Bronchial epithelial cell (primary cell): ENCODE data around the gene MALSU1. TPM values are rescaled to one million over a fixed set of nuclear protein-coding genes. Genes with fewer than 3 reads are reported as not detected.

ENCODE experiments used
- DNase-seq: peaks from one replicate; pipeline ENCODE4 v3.0.0-alpha.2; 2010; ENCODE audit warnings: low read depth
- FAIRE-seq: peaks from 2 replicates; lab custom pipeline; 2011; peaks lifted over from hg19 to GRCh38; lab: Jason Lieb, UNC
- H3K27me3 ChIP-seq: 2 replicates; pipeline ENCODE4 v1.5.1; 2011; ENCODE audit warnings: low read length; ENCODE audit not compliant: control insufficient read depth, insufficient read depth
- H3K36me3 ChIP-seq: 2 replicates; pipeline ENCODE4 v1.5.1; 2011; ENCODE audit warnings: low read length; ENCODE audit not compliant: control insufficient read depth, insufficient read depth
- H3K4me3 ChIP-seq: 2 replicates; pipeline ENCODE4 v1.5.1; 2011; ENCODE audit warnings: mild to moderate bottlenecking, low read depth, low read length, control low read depth
- total RNA-seq: library from RNA; depleted of rRNA; stranded (reverse); fragments of >200 nt; gene quantifications from 2 replicates; pipeline ENCODE4 v1.2.1, GENCODE V29; 2014
- TF ChIP-seq, protein P1 (sequence below): IDR thresholded peaks from 2 replicates; pipeline ENCODE4 v1.5.1; 2011; ENCODE audit warnings: mild to moderate bottlenecking, moderate library complexity, low read length, control low read depth, inconsistent platforms; ENCODE audit not compliant: insufficient read depth, severe bottlenecking

Gene MALSU1
- total RNA-seq, 1 donor from 2014 or later: 61.6 TPM

DNA sequence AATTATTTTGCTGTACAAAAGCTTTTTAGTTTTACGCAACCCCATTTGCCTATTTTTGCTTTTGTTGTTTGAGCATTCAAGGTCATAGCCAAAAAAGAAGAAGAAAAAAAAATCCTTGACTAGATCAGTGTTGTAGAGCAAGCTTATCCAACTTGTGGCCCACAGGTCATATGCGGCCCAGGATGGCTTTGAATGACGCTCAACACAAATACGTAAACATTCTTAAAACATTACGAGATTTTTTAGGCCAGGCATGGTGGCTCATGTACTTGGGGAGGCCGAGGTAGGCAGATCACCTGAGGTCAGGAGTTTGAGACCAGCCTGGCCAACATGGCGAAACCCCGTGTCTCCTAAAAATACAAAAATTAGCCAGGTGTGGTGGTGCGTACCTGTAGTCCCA, 8.1 kb upstream of the MALSU1 start:
- no peaks in the 10 kb centered on the region for H3K27me3 ChIP-seq
- H3K36me3 ChIP-seq: no peaks in the 10 kb centered on the region
- H3K4me3 ChIP-seq: no peak overlapping the region
- FAIRE-seq (no peak), DNase-seq (no peak)
- TF ChIP-seq, protein P1, sequence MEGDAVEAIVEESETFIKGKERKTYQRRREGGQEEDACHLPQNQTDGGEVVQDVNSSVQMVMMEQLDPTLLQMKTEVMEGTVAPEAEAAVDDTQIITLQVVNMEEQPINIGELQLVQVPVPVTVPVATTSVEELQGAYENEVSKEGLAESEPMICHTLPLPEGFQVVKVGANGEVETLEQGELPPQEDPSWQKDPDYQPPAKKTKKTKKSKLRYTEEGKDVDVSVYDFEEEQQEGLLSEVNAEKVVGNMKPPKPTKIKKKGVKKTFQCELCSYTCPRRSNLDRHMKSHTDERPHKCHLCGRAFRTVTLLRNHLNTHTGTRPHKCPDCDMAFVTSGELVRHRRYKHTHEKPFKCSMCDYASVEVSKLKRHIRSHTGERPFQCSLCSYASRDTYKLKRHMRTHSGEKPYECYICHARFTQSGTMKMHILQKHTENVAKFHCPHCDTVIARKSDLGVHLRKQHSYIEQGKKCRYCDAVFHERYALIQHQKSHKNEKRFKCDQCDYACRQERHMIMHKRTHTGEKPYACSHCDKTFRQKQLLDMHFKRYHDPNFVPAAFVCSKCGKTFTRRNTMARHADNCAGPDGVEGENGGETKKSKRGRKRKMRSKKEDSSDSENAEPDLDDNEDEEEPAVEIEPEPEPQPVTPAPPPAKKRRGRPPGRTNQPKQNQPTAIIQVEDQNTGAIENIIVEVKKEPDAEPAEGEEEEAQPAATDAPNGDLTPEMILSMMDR: no peak

DNA sequence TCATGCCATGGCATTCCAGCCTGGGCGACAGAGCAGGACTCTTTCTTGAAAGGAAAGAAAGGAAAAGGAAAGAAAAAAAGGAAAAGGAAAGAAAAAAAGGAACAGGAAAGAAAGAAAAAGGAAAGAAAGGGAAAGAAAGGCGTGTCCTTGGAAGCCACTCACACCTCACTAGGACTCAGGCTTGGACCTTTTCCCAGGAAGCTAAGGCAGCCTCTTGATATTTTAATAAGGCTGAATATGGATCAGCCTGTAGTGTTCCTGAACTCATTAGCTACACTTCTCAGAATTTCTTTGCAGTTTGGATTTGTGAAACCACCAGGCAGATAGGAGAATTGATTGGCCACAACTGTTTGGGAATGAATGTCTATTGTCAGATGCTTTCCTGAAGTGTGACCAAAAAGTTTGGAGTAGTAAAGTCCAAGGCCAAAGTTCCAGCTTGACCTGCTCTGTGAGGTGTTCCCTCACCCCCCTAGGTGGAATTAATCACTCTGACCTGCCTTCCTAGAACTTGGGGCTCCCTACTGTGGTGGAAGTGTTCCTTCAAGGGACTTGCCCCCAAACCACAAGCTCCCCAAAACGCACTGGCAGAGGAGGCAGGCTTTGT, 7.1 kb upstream of the MALSU1 start:
- TF ChIP-seq, protein P1: no peak
- Histone ChIP-seq H3K36me3 (no peaks in the 10 kb centered on the region), H3K27me3 (no peaks in the 10 kb centered on the region), H3K4me3 (no peak overlapping the region)
- DNase-seq: no peak
- FAIRE-seq: no peak

DNA sequence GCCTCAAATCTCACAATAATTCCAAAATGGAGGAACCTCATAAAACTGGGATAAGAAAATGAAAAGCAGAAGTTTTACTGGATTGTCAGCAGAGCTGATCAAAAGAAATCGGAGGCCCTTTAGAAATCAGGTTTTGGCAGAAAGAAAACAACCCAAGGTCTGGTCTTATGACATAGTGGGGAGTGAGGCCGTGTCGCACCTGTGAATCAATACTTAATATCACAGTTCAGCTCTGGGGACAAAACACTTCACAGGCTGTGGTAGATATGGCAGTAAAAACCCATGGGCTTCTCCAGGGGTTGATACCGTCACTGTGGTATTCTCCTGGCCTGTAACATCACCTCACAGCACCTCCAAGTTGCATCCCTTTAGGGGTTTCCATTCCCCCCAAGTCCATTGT, 6.5 kb upstream of the MALSU1 start:
- DNase-seq: no peak
- FAIRE-seq: no peak
- Histone ChIP-seq H3K27me3 (no peaks in the 10 kb centered on the region), H3K4me3 (no peak overlapping the region), H3K36me3 (no peaks in the 10 kb centered on the region)
- TF ChIP-seq, protein P1: no peak

DNA sequence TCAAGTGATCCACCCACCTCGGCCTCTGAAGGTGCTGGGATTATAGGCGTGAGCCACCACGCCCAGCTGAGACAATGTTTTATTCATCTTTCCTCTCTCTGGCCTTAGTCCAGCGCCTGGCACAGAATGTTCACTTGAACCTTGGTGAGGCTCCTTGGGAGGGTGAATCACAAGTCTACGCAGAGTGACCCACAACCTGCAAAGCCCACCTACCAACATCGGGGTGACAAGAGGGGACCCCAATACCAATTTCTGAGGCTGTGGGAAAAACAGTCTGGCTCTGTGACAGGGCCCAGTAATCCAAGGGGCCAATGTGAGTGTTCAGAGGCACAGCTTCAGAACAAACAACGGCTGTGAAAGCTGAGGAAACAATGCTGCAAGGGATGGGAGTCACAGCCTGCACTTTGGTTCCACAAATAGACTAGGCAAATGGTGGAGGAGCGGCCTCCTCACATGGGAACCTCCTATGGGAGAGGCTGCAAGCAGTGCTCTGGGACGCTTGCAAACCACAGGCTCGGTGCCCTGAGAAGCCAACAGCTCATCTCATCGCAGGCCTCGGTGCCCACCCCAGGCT, 5.6 kb upstream of the MALSU1 start:
- DNase-seq (no peak), FAIRE-seq (no peak)
- H3K27me3 ChIP-seq: no peaks in the 10 kb centered on the region
- no peaks in the 10 kb centered on the region for H3K36me3 ChIP-seq
- TF ChIP-seq, protein P1: no peak
- H3K4me3 ChIP-seq: no peak overlapping the region

DNA sequence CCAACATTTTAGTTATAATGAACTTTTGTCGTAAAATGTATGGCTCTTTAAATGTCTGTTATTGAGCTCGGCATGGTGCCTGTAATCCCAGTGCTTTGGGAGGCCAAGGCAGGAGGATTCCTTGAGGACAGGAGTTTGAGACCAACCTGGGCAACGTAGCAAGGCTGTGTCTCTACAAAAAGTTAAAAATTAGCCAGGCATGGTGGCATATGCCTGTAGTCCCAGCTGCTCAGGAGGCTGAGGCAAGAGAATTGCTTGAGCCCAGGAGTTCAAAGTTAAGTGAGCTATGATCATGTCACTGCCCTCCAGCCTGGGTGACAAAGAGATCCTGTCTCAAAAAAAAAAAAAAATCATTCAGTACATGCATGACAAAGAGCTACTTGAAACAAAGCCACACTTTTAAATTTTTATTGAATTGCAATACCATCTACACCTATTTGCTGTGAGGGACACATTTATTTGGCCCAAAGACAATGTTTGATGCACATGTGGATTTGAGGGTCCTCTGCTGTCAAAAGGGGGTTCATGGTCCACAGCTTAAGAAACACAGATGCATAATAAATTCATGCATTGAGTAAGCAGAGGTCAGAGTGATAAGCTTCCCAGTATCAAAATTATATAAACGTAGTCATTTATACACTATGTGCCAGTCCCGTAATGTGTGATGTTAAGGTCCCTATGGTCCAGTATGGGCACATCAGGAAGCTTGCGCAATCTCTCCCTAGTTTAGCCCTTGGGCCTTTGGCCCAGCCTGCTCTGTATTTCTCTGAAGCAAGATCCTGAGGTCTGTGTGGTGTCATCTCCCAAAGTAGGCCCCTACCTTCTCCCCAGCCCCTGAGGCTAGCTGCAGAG, 4.4 kb upstream of the MALSU1 start:
- Histone ChIP-seq H3K36me3 (no peaks in the 10 kb centered on the region), H3K27me3 (no peaks in the 10 kb centered on the region), H3K4me3 (no peak overlapping the region)
- FAIRE-seq (no peak), DNase-seq (no peak)
- TF ChIP-seq, protein P1: no peak
